PC-9 (cell line): ENCODE measurements around the gene CKB.

Experiments
- CTCF ChIP-seq: fragments of 200-600 bp; sonication (generic); conservative IDR thresholded peaks from 2 replicates; pipeline ENCODE4 v1.6.1; 2017; ENCODE audit warnings: mixed run types, antibody characterized with exemption, mild to moderate bottlenecking, moderate library complexity
- EZH2 ChIP-seq: fragments of 200-600 bp; sonication (generic); IDR thresholded peaks from 2 replicates; pipeline ENCODE4 v1.8.0; 2017; ENCODE audit warnings: antibody characterized with exemption, low read depth

GRCh38 chr14:103536693-103537092, 14.1 kb upstream of the CKB start:
- TF ChIP-seq CTCF (no peak), EZH2 (no peak)
